ENCODE measurements around the gene LSM4. TPM values are rescaled to one million over a fixed set of nuclear protein-coding genes. Genes with fewer than 3 reads are reported as not detected.
A peak's percentile ranks its signal among the peaks of the same experiment; 100 is the strongest.

LSM4 gene
- total and polyA plus RNA-seq, 2 of the 13 experiments (the other 11 are each of a cell fraction or from before 2014, with no cell fraction given) = 65.8 to 166 TPM

- no peak for TF ChIP-seq HMG20A (CRISPR knock-in tag; IDR thresholded peaks at IDR 0.05; ENCODE audit: borderline replicate concordance)
- no peak for TF ChIP-seq ZNF550 (CRISPR knock-in tag; IDR thresholded peaks at IDR 0.05; ENCODE audit: borderline replicate concordance)
- no peak for TF ChIP-seq ZNF496 (CRISPR knock-in tag; IDR thresholded peaks at IDR 0.05; ENCODE audit: insufficient replicate concordance)
- TF ChIP-seq NFE2L2 (IDR thresholded peaks at IDR 0.05; ENCODE audit: low read length) = no peak
- TF ChIP-seq SMARCC2 (IDR thresholded peaks at IDR 0.05) = no peak
- TF ChIP-seq ZBTB39 (CRISPR knock-in tag; IDR thresholded peaks at IDR 0.05) = no peak
- no peak for TF ChIP-seq HOMEZ (CRISPR knock-in tag; IDR thresholded peaks at IDR 0.05; ENCODE audit: low read depth)
- TF ChIP-seq TRAFD1 (CRISPR knock-in tag; IDR thresholded peaks at IDR 0.05; ENCODE audit: borderline replicate concordance) = no peak
- peak; percentile 23 for TF ChIP-seq ZFY (CRISPR knock-in tag; IDR thresholded peaks at IDR 0.05)
- peak; percentile 45; the same call in 1 of the 2 replicates for TF ChIP-seq NFIC (IDR thresholded peaks at IDR 0.05; ENCODE audit: low read length)
- TF ChIP-seq ADNP (CRISPR knock-in tag; IDR thresholded peaks at IDR 0.05) = no peak
- TF ChIP-seq IRF2 (CRISPR knock-in tag; IDR thresholded peaks at IDR 0.05) = no peak
- TF ChIP-seq ZNF639 (CRISPR knock-in tag; conservative IDR thresholded peaks at IDR 0.05) = 0 out of 2 replicates have a peak, but pooled peaks have one; percentile 17
- TF ChIP-seq ZNF577 (CRISPR knock-in tag; IDR thresholded peaks at IDR 0.05; ENCODE audit: borderline replicate concordance, low read depth) = no peak
- no peak for TF ChIP-seq FOSL1 (CRISPR knock-in tag; IDR thresholded peaks at IDR 0.05; ENCODE audit: borderline replicate concordance)
- TF ChIP-seq ZNF17 (CRISPR knock-in tag; IDR thresholded peaks at IDR 0.05) = no peak
- TF ChIP-seq ASH2L (IDR thresholded peaks at IDR 0.05; ENCODE audit: insufficient read length, low read depth, low read length) = peak; percentile 37
- no peak for TF ChIP-seq SMAD9 (CRISPR knock-in tag; IDR thresholded peaks at IDR 0.05)
- TF ChIP-seq CCAR2 (optimal IDR thresholded peaks at IDR 0.05; ENCODE audit: low read depth, low read length) = no peak
- TF ChIP-seq NONO (IDR thresholded peaks at IDR 0.05) = no peak
- peak; percentile 76 for TF ChIP-seq NONO (CRISPR knock-in tag; conservative IDR thresholded peaks at IDR 0.05)
- peak; percentile 31 for TF ChIP-seq CEBPG (CRISPR knock-in tag; IDR thresholded peaks at IDR 0.05)
- TF ChIP-seq ARID2 (CRISPR knock-in tag; IDR thresholded peaks at IDR 0.05; ENCODE audit: borderline replicate concordance) = 0 out of 2 replicates have a peak, but pooled peaks have one; percentile 52
- no peak for TF ChIP-seq ETV5 (CRISPR knock-in tag; IDR thresholded peaks at IDR 0.05; ENCODE audit: borderline replicate concordance)
- peak; percentile 92 for TF ChIP-seq KDM5A (IDR thresholded peaks at IDR 0.05; ENCODE audit: borderline replicate concordance, low read length)
These were observed 43.2 kb downstream of the LSM4 start (continued) for GRCh38 chr19:18279516-18280246.
